Raji (cell line): Measurements from ENCODE around the gene ARHGAP10.

ENCODE experiments used
- POLR2A ChIP-seq: IDR thresholded peaks from 2 replicates; pipeline ENCODE4 v1.6.1; 2011; ENCODE audit warnings: low read depth, low read length, control low read depth; ENCODE audit not compliant: insufficient read depth

ARHGAP10 gene

DNA sequence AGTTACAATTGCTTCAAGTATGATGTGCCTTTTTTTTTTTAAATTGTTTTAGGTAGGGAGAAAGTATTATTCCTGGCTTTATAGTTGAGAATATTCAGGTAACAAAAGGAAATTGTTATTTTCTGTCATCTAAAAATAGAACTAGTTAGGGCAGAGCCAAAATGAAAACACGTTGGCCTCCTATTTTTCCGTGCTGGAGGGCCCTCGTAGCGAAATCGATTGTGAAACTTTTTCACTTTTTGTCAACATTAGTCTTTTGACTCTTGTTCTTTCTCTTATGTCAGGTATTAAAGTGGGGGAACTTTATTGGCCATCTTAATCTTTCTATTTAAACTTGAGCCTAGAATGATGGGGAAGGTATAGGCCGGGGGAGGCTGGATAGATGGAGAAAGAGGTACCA, 104.9 kb downstream of the ARHGAP10 start:
- TF ChIP-seq POLR2A = no peak

DNA sequence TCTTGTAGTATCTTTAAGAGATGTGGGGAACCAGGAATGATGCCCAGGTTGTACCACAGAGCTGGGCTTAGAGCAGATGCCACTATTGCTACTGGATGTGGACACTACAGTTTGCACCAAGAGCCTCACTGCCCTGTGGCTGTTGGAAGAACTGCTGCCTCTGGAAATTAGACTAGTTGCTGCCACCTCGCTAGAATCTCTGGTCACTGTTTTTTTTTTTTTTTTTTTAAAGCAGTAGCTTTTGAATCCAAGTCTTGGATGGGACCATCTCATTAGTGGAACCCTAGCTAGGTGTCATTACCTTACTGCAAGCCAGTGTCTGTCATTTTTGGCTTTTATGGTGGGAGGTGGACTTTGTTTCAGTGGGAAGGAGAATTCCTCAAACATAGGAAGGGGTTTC, 105.5 kb downstream of the ARHGAP10 start:
- TF ChIP-seq POLR2A = no peak

DNA sequence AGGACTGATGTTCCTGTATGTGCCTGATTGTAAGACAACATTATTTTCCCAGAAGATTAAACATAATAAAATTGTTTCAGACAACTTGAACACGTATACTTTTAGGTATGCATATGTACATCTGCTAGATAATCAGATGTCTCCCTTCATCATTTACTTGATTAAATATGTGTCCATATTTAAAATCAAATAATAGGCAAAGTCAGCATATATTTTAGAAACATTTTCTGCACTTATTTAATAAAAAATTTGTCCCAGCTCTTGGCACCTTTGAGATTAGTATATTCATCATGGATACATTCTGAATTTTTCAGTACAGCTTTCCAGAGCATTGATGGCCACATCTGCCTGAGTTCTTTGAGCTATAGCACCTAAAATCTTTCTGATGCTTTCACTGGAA, 106.0 kb downstream of the ARHGAP10 start:
- no peak for TF ChIP-seq POLR2A

DNA sequence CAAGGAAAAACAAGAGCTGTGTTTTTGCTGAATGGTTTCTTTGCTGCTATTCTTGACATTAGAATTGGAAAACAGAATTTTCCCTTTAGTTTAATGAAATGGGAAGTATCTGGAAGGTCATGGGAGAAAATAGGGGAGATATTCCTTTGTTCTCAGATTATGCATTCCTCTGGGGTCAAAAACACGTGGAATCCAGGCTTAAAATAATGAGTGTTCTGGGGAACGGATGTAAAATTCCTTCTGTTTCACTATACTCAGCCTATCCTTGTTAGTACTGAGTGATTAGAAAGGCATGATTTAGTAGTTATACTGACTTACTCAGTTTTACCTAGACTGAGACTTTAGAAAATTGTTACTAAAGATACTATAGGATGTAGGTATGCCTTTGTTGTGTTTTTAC, 107.3 kb downstream of the ARHGAP10 start:
- TF ChIP-seq POLR2A = no peak

DNA sequence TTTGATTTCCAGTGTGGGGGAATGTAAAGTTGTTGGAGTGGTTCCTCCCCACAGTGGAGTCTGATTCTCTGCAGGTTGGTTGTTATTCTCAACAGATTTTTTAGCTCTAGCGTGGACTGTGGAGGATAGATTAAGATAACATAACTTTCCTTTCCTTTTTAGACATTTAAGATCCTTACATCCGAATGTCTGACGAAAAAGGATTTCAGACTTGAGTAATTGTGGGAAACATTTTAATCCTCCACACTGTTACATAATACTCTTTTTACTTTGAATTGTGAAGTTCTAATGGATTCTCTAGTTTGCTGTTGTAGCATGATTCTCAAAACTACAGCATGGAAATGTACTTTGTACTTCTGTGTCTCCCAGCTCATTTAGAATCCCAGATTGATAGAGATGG, 107.8 kb downstream of the ARHGAP10 start:
- no peak for TF ChIP-seq POLR2A

DNA sequence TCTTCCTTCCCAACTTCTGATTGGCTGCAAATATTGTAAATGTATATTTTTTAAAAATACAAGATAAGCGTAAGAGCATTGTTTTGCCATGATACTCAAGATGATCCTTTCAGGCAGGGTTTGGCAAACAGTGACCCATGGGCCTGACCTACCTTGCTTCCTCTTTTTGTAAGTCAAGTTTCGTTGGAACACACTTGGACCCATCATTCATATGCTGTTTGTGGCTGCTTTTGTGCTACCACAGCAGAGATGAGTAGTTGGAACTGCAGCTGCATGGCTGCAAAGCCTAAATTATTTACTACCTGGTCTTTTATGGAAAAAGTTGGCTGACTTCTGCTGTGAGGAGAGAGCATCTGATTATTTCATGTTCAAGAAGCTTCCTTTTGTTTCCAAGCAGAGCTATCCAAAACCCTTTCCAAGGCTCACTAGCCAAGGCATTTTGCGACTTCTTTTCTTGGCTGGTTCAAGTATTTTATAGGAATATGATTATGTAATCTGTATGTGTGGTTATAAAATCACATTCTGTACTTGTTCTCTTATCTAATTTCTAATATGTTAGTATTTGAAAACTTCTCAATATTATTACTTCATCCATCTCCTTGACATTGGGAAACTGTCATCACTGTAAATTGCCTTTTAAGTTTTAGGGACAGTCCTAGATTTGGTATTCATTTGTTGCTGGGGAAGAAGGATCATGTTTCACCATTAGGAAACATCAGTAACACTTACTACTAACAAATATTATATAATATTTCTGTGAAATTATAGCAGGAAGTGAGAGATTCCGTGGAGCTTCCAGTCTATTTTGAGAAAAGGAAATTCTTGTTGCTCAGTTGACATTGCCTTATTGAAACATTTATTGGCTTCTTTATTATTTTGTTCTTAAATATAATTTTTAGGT, 109.2 kb downstream of the ARHGAP10 start:
- no peak for TF ChIP-seq POLR2A

DNA sequence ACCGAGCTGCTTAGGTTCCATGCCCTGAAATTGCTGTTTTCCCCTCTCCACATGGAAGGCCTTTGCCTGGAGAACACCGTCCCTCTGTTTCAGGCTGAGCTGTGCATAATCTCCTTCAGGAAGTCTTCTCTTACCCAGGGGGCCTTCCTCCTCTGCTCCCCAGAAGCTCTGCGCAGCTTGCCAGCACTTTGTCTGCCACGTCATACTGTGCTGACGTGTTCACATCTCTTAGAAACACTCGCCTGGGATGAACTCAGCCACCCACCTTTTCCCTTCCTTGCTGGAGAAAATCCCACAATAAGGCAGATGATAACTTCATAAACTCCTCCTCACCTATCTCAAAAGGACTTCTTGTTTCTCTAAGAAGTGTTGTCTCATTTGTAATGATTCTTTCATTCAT, 110.7 kb downstream of the ARHGAP10 start:
- no peak for TF ChIP-seq POLR2A

DNA sequence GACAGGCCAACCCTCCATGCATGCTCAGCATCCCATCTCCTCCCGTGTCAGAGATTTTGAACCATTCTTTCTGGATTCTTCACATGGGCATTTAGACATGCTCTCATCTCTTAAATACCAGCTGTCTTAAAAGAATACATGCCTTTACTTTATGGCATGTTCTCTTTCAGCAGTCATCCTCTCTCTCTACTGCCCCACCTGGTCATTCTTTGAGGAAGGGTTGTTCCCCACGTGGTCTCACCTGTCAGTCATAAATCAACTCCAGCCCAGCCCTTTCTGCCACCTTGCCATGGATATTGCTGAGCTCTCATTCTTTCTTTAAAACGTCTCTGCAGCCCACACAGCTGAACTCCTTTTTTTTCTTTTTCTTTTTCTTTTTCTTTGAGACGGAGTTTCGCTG, 111.3 kb downstream of the ARHGAP10 start:
- TF ChIP-seq POLR2A = no peak

DNA sequence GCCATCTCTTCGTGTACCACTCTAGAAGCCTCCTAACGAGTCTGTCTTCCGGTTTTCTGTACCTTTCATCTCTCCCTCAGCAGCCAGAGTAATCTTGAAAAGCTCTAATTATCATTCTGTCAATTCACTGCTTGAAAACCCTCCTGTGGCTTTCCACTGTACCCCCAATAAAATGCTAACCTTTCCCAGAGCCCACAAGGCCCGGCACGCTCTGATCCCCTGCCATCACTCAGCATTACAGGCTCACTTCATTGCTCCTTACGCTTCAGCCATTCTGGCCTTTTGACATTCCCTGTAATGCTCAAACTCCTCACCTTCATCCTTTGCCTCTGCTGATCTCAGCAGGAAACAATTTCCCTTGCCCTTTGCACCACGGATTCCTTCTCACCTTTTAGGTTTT, 112.9 kb downstream of the ARHGAP10 start:
- no peak for TF ChIP-seq POLR2A

DNA sequence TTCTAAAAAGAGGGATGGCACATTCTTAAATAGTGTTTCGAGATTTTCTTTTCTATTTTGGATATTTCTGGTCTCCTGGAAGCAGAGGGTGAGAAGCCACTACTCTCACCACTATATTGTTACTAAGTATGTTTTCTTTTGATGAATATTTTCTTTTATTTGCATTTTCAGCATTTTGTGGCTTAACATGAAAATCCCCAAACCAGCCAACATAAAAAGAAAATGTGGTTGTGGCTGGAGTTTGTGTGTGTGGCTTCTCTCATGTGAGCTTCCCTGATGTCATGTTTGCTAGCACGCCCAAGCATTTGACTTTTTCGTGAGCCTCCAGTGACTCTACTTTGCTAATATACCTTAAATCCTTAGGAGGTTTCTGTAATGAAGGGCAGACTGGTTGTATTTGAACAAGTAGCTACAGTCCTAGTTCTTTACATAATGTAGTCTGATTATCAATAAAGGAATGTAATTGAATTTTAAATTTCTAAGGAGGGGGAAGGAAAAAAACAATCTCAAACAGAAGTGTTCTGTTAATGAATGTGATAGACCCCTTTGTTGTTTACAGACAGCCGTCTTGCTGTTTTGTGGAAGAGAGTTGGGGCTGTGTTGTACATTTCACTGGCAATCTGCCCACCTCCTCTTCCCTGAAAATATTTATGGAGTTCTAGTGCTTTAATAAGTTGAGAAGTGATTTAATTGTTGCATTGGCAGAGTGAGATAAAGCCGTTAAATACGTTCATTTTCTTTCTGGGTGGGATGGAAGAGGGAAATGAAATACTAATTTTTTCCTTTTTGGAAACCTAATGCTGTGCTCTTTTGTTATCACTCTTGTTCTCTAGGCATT, 114.6 kb downstream of the ARHGAP10 start:
- no peak for TF ChIP-seq POLR2A

DNA sequence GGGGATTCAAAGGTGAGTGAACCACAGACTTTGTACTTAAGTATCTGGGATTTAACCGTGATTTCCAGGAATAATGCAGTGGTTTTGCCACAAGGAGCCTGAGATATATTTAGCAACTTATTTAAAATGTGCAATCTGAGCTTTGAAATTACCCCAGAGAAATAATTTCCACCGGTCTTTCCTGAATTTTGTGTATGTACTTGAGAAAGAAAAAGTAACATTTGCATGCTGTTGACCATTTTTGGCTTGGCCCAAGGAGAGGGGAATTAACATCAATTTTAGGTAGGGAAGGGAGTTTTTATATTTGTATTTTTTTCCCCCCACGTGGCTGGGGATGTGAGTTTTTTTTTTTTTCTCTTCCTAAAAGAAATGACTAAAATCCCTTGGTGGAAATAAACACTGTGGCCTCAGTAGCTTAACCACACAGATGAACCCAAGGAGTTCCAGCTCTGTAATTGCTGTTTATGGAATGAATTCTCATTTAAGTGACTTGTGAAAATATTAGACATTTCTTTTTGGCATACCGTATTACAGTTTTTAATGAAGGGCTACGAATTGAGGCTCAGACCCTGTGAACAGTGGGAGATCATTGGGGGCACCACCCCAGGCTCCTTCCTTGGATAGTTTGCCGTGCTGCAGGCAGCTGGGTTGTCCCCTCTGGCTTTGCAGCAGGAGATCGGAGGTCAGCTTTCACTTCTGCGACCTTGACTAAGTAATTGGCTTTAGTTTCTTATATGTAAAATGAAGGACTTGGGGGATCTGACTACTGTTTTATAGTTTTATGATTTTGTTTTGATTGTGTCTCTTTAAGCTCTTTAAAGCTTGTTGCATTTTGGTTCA, 116.1 kb downstream of the ARHGAP10 start:
- TF ChIP-seq POLR2A = no peak

DNA sequence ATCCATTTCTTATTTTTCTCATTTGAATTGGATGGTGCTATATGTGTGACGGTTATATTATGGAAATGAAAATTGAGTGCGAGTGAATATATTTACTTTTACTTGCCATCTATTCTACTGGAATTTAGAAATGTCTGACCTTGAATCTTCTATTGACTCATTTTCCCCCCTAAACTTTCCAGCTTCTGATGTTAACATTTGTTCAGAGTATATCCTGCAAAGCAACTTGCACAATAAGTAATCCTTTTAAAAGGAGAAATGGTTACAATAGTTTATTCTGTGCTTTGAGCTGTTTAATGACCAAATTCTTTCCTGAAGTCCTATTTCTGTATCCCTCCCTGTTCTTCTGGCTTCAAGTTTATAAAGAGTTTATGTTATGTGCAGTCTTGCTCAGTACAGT, 116.7 kb downstream of the ARHGAP10 start:
- no peak for TF ChIP-seq POLR2A

DNA sequence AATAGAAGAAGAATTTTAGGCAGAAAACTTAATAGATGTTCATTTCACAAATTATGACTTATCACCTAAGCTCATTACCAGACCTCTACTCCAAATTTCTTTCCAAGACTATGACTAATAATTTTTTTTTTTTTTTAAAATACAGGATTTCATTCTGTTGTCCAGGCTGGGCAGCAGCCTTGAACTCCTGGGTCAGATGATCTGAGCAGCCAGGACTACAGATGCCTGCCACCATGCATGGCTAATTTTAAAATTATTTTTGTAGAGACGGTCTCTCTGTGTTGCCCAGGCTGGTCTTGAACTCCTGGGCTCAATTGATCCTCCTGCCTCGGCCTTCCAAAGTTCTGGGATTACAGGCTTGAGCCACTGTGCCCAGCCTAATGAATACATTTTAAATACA, 119.2 kb downstream of the ARHGAP10 start:
- TF ChIP-seq POLR2A = no peak

DNA sequence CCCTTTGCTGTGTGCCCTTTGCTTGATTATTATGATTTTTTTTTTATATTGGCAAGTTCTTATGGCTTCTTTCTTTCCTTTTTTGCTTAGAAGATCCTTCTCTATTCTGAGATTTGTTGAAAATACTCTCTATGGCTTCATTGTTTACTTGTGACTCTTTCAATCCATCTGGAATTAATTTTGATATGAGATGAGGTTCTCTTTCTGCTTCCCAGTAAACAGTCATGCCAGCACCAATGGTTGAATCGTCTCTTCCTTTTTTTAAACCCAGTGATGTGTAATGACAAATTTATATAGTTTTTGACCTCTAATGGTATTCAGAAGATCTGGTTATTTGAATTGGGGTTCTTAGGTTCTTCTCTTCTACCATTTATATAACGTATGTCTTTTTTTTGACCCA, 121.8 kb downstream of the ARHGAP10 start:
- no peak for TF ChIP-seq POLR2A

DNA sequence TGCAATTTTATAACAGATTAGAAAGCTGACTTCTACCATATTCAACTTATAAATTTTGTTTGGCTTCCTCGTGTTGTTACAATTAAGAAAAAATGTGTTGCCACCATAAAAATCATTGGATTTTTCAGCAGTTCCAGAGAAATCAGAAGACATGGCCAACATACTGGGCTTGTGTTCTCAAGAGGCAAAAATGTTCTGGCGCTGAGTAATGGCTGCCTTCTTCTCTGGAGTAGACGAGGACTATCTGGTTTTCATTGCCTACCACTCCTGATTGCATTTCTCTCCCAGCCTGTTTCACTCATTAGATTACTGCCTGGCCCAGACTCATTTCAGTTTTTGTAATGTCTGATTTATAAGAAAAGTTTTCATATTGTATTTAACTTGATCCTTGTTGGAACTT, 122.3 kb downstream of the ARHGAP10 start:
- no peak for TF ChIP-seq POLR2A
